OCI-LY7 (cell line): ENCODE results near the gene RPS3A.
"Not testable (repeated sequence)": the region's sequence is repeated elsewhere in the genome, so short reads cannot be mapped to it uniquely, and the experiment has no call there.

ENCODE experiments used
- CTCF ChIP-seq: fragments of 200-600 bp; sonication (generic); conservative IDR thresholded peaks from 2 replicates; pipeline ENCODE4 v1.5.1; 2014; ENCODE audit warnings: mild to moderate bottlenecking, antibody characterized with exemption, low read length, moderate library complexity, mixed read lengths
- EZH2phosphoT487 ChIP-seq: fragments of 200-600 bp; sonication (generic); IDR thresholded peaks from 2 replicates; pipeline ENCODE4 v1.6.1; 2018; ENCODE audit warnings: low read depth, borderline replicate concordance, mild to moderate bottlenecking, mixed run types, antibody characterized with exemption, low read length, moderate library complexity, mixed read lengths

GRCh38 chr4:151063143-151063542 is 36.3 kb upstream of the RPS3A start:
- not testable (repeated sequence) for TF ChIP-seq CTCF, EZH2phosphoT487
